SH-SY5Y (cell line): Measurements from ENCODE around the gene FAT1.

Source experiments
- GATA2 ChIP-seq: IDR thresholded peaks from 2 replicates; pipeline ENCODE4 v1.6.1; 2011; ENCODE audit warnings: mild to moderate bottlenecking, low read depth, low read length
- GATA3 ChIP-seq: IDR thresholded peaks from 2 replicates; pipeline ENCODE4 v1.6.1; 2011; ENCODE audit warnings: low read depth, mild to moderate bottlenecking, low read length, moderate library complexity

Gene FAT1

GRCh38 chr4:186684889-186685309, 38.8 kb downstream of the FAT1 start:
- TF ChIP-seq GATA2 (no peak), GATA3 (no peak)

- TF ChIP-seq GATA3 (no peak), GATA2 (no peak)
These were observed 39.4 kb downstream of the FAT1 start for GRCh38 chr4:186684220-186684619.

GRCh38 chr4:186680641-186681040, 43.0 kb downstream of the FAT1 start:
- TF ChIP-seq GATA2, result no peak
- TF ChIP-seq GATA3, result no peak

- TF ChIP-seq GATA3 (no peak), GATA2 (no peak)
These were observed 47.0 kb downstream of the FAT1 start for GRCh38 chr4:186676531-186677161.

- TF ChIP-seq GATA2, result no peak
- no peak for TF ChIP-seq GATA3
These were observed 53.9 kb downstream of the FAT1 start for GRCh38 chr4:186669735-186670134.

GRCh38 chr4:186669159-186669731, 54.4 kb downstream of the FAT1 start:
- TF ChIP-seq GATA2 (no peak), GATA3 (no peak)

- TF ChIP-seq GATA3, result no peak
- TF ChIP-seq GATA2, result no peak
These were observed 56.9 kb downstream of the FAT1 start for GRCh38 chr4:186666750-186667149.

- no peak for TF ChIP-seq GATA2
- no peak for TF ChIP-seq GATA3
These were observed 57.4 kb downstream of the FAT1 start for GRCh38 chr4:186666252-186666651.

GRCh38 chr4:186660403-186660802, 63.3 kb downstream of the FAT1 start:
- TF ChIP-seq GATA3, result no peak
- TF ChIP-seq GATA2, result no peak

GRCh38 chr4:186659935-186660334, 63.7 kb downstream of the FAT1 start:
- TF ChIP-seq GATA3 (no peak), GATA2 (no peak)

- TF ChIP-seq GATA2 (no peak), GATA3 (no peak)
These were observed 65.0 kb downstream of the FAT1 start for GRCh38 chr4:186658657-186659056.

- TF ChIP-seq GATA2, result no peak
- TF ChIP-seq GATA3, result no peak
These were observed 65.9 kb downstream of the FAT1 start for GRCh38 chr4:186657764-186658163.

- TF ChIP-seq GATA3, result no peak
- TF ChIP-seq GATA2, result no peak
These were observed 69.7 kb downstream of the FAT1 start for GRCh38 chr4:186653969-186654368.

GRCh38 chr4:186651624-186652023, 72.0 kb downstream of the FAT1 start:
- TF ChIP-seq GATA2, result no peak
- no peak for TF ChIP-seq GATA3

GRCh38 chr4:186651181-186651603, 72.5 kb downstream of the FAT1 start:
- TF ChIP-seq GATA3 (no peak), GATA2 (no peak)
